ENCODE results near the gene TMC8.
A peak's percentile ranks its signal among the peaks of the same experiment; 100 is the strongest.
"Not testable (repeated sequence)": the region's sequence is repeated elsewhere in the genome, so short reads cannot be mapped to it uniquely, and the experiment has no call there.

The TMC8 gene

GRCh38 chr17:78130437-78131101 lies at the start of gene TMC8:
Gene TMC8, plus strand, starts transcription at chr17:78130771. Its CDS starts 818 bp downstream, at chr17:78131589.
- peak; percentile 66 for DNase-seq (ENCODE audit: low read depth, low spot score)

GRCh38 chr17:78081551-78081950 lies 49.0 kb upstream of the TMC8 start:
- DNase-seq (ENCODE audit: low read depth, low spot score) = no peak

- not testable (repeated sequence) for DNase-seq (ENCODE audit: low read depth, low spot score)
These were observed 48.2 kb upstream of the TMC8 start for GRCh38 chr17:78082355-78082872.

- no peak for DNase-seq (ENCODE audit: low read depth, low spot score)
These were observed 47.6 kb upstream of the TMC8 start for GRCh38 chr17:78082988-78083387.

- no peak for DNase-seq (ENCODE audit: low read depth, low spot score)
These were observed 43.8 kb upstream of the TMC8 start for GRCh38 chr17:78086740-78087139.

GRCh38 chr17:78088529-78088928 lies 42.0 kb upstream of the TMC8 start:
- DNase-seq (ENCODE audit: low read depth, low spot score) = no peak

- no peak for DNase-seq (ENCODE audit: low read depth, low spot score)
These were observed 40.8 kb upstream of the TMC8 start for GRCh38 chr17:78089576-78090281.

- DNase-seq (ENCODE audit: low read depth, low spot score) = no peak
These were observed 37.7 kb upstream of the TMC8 start for GRCh38 chr17:78092794-78093324.

- DNase-seq (ENCODE audit: low read depth, low spot score) = no peak
These were observed 35.5 kb upstream of the TMC8 start for GRCh38 chr17:78095035-78095434.

- DNase-seq (ENCODE audit: low read depth, low spot score) = no peak
These were observed 34.5 kb upstream of the TMC8 start for GRCh38 chr17:78096093-78096492.

- DNase-seq (ENCODE audit: low read depth, low spot score) = no peak
These were observed 29.5 kb upstream of the TMC8 start for GRCh38 chr17:78101112-78101511.

- DNase-seq (ENCODE audit: low read depth, low spot score) = no peak
These were observed 29.0 kb upstream of the TMC8 start for GRCh38 chr17:78101542-78101941.

GRCh38 chr17:78103311-78103710 lies 27.3 kb upstream of the TMC8 start:
- no peak for DNase-seq (ENCODE audit: low read depth, low spot score)

GRCh38 chr17:78104540-78104941 lies 26.0 kb upstream of the TMC8 start:
- DNase-seq (ENCODE audit: low read depth, low spot score) = no peak

- no peak for DNase-seq (ENCODE audit: low read depth, low spot score)
These were observed 25.5 kb upstream of the TMC8 start for GRCh38 chr17:78105101-78105500.

- DNase-seq (ENCODE audit: low read depth, low spot score) = no peak
These were observed 25.0 kb upstream of the TMC8 start for GRCh38 chr17:78105551-78105950.

GRCh38 chr17:78106211-78106610 lies 24.4 kb upstream of the TMC8 start:
- DNase-seq (ENCODE audit: low read depth, low spot score) = no peak

- no peak for DNase-seq (ENCODE audit: low read depth, low spot score)
These were observed 23.1 kb upstream of the TMC8 start for GRCh38 chr17:78107457-78107856.

- DNase-seq (ENCODE audit: low read depth, low spot score) = no peak
These were observed 22.4 kb upstream of the TMC8 start for GRCh38 chr17:78107976-78108725.

GRCh38 chr17:78108726-78109488 lies 21.7 kb upstream of the TMC8 start:
- DNase-seq (ENCODE audit: low read depth, low spot score) = no peak

- no peak for DNase-seq (ENCODE audit: low read depth, low spot score)
These were observed 21.1 kb upstream of the TMC8 start for GRCh38 chr17:78109489-78109761.
